GM19468 (cell line): ENCODE data around the gene SLC6A3.
"Not testable (repeated sequence)": the region's sequence is repeated elsewhere in the genome, so short reads cannot be mapped to it uniquely, and the experiment has no call there.

ENCODE experiments used
- ATAC-seq: cut with Tn5 transposase; IDR thresholded peaks from one replicate; pipeline ENCODE4 v1.9.1; 2021; ENCODE audit warnings: mild to moderate bottlenecking, moderate library complexity, moderate number of reproducible peaks; ENCODE audit not compliant: unreplicated experiment; ENCODE audit errors: extremely low read depth

Gene SLC6A3

DNA sequence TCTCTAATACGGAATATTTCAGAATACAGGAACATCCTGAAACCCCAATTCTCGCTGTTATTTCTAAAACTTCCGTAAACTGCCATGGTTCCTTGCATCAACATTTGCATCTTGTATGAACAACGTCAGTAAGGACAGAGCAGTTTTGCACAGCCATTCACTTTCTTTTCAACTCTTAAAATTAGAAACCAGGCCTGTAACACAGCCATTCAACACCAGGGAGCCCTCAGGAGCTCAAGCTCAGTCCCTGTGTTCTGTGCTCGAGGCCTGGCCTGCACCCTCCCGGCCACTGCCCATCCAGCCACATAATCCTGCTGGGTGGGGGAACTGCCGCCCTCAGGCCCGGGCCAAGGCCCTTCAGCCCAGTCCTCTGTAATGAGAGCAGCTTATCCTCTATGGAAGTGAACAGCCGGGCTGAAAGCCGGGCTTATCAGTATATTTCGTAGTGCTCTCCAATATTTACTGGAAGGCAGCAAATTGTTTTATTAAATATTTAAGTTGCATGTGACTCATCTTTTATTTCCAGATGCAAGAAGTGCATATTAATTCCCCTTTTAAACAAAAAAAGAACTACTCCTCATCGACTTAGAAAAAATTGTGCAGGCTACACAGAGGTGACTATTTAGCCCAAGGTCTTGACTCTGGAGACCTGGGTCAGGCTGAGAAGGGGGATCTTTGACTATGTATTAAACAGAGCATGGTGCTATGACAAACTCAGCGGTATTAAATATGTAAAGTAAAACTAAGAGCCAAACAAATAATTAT lies 33.2 kb upstream of the SLC6A3 start:
- no peak for ATAC-seq

DNA sequence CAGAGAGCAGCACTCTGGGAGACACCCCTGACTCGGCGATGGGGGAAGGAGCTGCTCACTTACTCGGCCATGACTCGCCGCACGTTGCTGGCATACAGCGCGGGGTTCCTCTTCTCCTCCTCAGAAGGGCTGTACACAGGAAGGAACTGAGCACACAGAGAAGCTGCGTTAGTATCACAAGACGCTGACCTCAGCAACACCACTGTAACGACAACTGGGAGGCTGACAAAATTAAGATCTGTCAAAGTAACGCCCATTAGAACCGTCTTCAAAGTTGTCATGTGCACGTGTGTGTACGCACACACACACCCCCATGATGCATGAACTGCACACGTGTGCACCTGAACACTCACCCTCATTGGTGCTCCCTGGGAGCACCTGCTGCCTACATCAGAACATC lies 32.1 kb upstream of the SLC6A3 start:
- ATAC-seq = no peak

DNA sequence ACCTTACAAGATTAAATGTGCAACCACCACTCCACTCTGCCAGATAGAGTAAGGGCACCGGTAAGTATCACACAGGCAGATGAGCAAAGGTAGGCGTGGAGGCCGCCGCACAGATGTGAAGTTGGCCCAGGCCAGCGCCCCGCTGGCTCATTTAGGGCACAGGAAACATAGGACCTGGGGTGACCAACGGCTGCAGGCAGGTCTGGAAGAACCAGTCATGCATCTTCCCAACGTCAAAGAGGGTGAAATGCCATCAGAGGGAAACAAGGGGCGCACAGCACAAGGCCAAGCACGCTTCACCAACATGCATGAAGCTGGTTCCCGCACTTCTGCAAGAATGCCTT lies 31.7 kb upstream of the SLC6A3 start:
- no peak for ATAC-seq

DNA sequence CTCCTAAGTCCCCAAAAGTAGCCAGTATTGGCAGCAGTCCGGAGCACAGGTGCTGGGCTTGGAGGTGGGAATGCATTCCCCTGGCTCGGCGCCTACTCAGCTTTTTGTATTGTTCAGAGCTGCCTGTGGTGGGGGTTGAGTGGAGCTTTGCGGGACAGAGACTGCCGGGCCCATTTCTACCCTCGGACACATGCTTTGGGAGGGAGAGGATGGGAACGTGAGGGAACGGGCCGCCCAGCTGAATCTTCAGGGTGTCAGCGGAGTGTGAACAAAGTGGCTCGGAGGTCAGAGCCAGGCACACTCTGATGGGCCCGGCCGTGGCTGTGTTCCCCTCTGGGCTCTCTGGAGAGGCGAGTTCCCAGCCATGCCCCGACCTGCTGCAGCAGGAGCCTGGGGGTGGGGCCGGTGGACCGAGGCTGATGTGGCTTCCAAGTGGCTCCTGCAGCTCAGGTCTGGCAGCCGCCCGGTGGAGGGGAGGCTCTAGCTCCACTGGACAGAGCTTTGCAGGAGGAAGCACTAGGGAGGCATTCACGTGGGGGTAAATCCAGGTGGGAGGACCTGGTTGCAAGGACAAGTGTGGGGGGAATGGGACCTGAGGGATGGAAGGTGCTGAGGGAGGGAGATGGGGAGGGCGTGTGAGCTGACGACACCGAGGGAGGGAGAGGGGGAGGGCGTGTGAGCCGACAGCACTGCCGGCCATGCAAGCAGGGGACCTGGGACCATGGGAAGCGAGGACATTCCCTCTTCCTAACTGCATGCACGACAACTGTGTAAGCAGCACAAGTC lies 31.1 kb upstream of the SLC6A3 start:
- no peak for ATAC-seq

DNA sequence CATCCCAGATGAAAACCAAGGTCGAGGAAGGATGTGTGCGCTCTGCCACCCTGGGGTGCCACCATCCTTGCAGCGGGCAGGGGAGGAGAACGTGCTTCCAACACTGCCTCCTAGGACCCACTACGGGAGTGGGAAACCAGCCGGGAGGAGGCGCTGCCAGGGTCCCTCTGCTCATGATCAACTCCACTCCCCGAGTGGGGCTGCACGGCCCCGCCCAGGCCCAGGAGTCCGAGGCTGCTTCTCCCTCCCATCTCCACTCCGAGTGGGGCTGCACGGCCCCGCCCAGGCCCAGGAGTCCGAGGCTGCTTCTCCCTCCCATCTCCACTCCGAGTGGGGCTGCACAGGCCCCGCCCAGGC lies 30.3 kb upstream of the SLC6A3 start:
- ATAC-seq = not testable (repeated sequence)

DNA sequence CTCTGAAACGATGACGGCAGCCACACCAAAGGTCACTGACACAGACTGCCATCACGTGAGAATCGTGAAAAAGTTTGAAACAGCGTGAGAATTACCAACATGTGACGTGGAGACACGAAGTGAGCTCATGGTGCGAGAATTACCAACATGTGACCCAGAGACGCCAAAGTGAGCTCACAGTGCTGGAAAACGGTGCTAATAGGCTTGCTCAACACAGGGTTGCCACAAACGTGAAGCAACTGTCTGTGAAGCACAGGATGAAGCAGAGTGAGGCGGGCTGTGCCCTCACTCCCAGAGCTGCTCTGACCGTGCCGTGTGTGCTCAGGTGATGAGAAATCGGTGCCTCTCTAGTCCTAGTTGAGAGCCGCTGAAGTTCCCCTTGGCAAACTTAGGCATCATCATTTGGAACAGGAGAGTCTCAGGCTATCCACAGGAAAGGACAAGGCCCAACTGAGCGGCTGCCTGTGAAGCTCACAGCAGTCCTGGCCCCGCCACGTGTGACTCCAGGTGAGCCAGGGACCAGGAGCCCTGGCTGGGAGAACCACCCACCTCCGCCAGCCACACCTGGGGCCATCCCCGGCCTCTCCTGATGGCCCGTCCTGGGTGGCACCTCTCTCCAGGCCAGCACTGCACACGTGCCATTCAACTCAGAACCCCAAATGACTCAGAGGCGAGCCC lies 29.8 kb upstream of the SLC6A3 start:
- no peak for ATAC-seq

DNA sequence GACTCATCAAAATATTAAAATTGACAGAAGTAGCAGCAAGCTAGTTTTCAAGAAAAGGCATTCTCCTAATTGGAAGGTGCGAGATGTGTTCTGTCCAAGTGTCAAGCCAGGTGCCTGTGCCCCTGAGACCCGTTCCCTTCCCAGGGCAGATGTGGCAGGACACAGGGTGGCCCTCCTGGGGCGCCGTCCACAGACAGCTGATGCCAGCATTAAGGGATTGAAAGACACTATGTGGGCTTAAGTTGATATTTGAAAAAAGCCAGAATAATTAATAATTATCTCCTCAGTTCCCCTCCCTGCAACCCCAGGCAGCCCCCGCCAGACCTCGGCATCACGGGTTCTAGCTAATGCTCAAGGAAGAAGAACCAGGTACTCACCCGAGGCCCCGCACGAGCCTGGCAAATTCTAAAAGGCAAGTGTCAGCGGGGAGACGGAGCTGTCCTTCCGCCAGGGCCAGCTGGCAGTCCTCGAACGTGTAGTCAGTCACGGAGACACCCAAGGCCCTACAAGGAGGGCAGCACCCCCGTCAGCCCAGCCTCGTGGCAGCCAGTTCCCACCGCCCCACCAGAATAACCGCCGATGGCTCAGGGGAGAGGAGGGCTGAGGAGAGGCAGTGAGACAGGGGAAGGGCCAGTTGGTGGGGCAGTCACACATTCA lies 29.1 kb upstream of the SLC6A3 start:
- ATAC-seq = no peak

DNA sequence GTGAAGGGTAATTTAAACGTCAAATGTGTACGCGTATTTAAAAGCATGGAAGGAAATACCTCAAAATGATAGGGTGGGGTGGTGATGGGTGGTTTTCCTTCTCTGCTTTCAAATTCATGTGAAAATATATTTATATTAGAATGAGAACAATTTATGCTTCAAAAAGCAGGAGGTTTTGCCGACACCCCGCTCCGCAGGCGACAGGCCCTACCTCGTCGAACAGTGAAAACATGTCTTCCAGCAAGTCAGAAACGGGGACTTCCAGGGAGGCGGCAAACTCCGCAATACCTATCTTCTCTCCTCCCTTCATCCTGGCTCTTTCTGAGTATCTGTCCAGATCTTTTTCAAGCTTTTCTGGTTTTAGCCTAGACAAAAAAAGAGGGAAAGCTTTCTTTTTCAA lies 28.5 kb upstream of the SLC6A3 start:
- ATAC-seq = no peak

DNA sequence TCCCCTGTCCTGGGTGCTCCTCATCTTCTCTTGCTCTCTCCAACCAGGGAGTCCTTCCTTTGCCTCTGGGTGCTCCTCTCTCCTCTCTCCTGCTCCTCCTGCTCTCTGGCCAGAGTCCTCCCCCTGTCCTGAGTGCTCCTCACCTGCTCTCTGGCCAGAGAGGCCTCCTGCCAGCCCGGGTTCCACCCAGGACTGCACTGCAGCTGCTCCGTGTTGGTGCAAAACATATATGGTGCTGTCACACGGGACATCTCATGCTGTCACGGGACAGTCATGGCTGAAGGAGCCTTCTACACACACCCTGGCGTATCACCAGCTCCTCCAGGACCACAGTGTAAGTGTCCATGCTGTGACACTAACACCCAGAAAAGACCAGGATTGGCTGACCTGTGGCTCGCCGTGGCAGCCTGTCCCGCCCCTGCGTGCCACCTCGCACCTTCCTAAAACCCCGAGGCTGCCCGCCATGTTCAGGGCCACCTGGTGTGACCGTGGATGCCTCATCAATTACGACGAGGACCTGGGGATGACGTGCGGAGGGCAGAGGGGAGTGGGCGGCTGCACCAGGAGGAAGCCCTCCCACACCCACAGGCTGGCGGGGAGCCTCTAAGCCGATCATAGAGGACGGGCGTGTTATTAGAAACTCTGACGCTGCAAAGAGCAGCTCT lies 27.9 kb upstream of the SLC6A3 start:
- no peak for ATAC-seq

DNA sequence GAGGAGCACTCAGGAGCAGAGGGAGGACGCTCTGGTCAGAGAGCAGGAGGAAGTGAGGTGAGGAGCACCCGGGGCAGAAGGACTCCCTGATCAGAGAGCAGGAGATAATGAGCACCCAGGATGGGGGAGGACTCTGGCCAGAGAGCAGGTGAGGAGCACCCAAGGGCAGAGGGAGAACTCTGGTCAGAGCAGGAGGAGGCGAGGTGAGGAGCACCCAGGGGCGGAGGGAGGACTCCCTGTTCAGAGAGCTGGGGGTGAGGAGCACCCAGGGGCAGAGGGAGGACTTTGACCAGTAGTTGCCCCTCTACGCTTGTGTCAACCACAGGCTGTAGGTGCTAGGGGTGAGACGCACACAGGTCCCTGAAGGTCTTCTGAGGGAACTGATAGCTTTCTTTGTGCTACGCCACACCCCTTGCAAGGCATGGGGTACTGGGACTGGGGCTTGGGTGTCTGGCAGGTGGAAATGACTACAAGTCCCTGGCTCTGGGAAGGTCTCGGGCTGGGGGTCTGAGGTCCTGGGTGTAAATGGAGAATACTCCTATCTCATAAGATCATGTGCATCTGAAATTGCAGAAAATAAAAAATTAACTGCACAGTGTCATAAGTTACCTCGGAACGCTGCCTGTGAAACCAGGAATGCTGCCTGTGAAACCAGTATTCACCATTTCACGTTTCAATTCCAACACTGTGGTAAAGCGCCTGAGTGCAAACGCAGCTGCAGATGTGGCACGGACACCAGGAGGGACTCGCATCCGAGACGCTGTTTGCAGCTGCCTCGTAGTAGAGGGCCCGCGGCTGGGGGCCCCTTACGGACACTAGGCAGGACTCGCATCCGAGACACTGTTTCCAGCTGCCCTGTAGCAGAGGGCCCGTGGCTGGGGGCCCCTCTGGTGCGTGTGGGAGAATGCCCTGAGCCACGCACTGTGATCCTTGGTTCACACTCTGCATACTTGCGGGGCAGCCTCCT lies 27.0 kb upstream of the SLC6A3 start:
- no peak for ATAC-seq

DNA sequence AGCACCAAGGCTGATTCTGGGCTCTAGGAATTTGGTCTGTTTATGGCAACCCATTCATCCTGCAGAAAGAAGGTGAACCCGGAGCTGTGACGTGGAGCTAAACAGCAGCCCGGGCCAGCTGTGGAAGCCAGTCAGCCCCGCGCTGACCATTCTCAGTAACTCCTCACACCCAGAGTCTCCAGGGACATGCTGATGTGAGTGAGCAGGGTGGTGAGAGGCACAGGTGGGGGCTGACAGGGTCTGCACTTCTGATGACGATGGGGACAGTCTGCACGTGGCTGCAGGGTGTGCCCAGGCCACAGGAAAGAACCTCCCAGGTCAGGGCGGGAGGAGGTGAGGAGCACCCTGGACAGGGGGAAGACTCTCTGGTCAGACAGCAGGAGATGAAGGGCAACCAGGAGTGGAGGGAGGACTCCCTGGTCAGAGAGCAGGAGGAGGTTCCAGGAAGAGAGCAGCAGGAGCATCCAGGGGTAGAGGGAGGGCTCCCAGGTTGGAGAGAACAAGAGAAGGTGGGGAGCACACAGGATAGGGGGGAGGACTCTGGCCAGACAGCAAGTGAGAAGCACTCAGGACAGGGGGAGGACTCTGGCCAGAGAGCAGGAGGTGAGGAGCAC lies 26.1 kb upstream of the SLC6A3 start:
- no peak for ATAC-seq

DNA sequence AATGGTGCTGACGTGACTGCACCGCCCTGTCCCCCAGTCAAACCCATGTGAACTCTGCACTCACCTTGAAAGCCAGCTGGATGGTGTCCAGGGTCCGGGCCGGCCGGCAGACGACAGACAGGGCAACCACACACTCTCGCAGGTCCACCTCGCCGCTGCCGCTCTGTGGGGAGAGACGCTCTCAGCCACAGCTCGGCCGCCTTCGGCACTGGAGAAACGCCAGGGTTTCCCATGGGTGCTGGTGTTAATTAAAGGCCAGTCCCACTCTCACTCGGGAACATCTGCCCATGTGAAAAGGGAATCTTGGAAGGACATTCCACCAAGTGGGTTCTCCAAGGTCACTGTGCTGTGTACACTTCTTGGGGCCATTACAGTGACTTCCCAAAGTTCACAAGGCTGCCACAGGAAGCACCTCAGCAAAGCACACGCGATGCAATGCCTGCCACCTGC lies 25.5 kb upstream of the SLC6A3 start:
- no peak for ATAC-seq

DNA sequence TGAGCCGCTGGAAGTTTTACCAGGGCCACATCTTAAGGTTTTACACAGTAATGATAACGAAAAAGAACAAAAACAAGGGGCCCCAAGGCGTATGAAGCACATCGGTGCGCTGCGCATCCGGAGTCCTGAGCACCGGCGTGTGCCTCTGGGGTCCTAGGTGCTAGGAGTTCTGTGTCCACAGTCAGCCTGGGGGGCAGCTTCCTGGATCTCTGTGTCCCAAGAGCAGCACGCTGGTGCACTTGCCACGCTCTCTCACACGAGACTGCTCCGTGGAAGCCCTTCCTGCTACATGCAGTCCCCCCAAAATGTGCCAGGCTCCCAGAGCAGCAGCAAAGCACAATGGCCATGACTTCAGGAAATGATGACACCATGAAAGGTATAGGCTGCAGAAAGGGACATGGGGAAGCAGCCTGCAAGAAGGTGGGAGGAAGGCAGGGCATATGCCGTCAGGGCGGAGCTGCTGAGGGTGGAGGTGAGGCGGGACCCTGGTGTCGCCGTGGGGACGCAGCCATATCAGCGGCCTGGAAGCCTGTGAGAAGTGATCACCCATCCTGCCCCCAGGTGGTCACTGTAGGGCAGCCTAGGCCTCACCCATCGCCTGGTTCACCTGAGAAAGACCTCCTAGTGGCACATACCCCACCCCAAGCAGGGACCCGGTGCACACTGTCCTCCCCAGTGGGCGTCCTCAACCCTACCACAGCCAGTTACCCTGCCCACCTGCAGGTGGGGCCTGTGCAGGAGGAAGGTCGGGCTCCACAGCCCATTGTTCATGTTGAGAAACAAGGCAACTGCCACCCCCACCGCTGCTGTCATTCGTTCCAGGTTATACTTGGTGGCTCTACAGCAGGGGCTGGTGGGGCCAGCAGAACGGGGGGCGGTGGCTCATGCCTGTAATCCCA lies 23.6 kb upstream of the SLC6A3 start:
- no peak for ATAC-seq

DNA sequence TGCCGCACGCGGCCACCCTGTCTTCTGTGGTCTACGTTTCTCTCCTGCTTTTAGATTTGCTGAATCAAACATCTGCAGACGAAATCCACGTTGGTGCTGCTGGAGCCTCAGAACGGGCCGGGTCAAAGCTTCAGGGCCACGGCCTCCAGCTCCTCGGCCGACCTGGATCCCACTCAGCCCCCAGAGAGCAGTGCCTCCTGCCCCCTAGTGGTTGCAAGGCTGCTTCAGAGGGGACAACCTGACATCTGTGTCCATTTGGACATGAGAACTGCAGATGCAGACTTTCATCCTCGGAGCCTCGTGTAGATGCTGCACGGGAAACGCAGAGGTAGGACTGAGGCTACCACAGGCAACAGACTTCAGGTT lies 23.0 kb upstream of the SLC6A3 start:
- ATAC-seq = no peak

DNA sequence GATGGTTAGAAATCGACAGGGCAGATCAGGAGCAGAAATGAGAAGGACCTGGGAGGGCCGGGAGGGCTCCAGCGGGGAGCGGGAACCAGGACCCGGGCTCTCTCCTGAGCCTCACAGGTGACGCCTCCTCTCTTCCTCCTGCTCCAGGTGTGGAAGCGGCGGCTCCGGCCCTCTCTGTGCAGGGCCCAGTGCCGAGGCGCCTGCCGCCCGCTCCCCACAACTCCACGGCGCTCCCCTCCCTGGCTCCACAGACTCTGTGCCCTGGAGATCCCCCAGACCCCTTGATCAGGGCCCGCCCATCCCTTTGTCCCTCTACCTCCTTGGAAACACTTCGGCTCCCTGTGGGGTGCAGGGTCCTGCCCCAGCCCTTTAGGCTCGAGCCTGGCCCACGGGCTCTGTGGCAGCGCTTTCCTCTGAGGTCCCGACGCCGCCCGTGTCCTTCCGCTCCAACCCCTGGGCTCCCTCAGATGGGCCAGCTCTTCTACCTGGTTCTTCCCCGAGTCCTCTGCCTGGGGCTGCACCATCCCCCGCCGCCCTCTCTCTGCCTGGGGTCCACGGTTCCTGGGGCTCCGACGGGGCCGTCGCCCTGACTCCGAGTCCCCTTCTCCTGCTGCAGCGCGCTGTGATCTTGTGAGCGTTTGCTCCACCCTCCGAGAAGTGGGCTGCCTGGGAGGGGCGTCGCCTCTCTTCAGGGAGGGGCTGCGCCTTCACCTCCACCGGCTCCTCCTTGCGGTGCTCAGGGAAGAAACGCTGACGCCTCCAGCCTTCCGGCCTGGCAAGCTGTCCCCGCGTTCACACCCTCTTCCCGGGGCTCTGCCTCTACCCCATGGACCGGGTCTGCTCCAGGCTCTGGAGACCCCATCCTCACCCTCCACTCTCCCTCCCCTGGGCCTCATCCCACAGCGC lies 22.4 kb upstream of the SLC6A3 start:
- ATAC-seq = no peak

DNA sequence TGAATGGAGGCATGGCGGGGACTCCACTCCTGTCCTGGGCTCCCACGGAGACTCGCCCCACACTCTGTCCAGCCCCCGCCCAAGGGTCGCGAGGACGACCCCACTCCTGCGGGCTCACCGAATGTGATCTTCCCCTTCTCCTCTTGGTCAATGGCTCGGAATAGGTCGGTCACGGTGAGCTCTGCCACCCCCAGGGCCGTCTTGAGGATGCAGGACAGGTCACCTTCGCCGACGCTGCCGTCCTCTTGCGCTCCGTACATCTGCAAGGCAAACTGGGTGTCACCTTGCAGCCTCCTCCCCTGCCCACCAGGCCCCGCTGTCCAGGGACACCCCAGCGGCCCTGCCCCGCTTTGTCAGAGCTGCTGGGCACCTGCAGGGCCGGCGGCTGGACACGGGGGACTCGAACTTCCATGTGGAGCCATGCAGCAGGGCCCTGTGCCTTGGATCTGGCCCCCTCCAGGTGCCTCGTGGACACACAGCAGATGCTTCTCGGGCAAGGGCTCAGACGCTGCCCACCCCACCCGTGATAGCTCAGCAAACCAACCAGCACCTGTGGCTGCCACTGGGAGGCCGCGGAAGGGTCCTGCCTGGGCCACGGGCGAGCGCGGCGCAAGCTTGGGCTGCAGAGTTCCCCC lies 21.5 kb upstream of the SLC6A3 start:
- ATAC-seq = no peak
